SJSA1 (cell line): Measurements from ENCODE around the gene PLK5. TPM values are rescaled to one million over a fixed set of nuclear protein-coding genes. Genes with fewer than 3 reads are reported as not detected.
"Not testable (repeated sequence)": the region's sequence is repeated elsewhere in the genome, so short reads cannot be mapped to it uniquely, and the experiment has no call there.

Experiments used
- DNase-seq, 2 experiments: peaks; one replicate each; pipeline ENCODE4 v3.0.0-alpha.2; 2015 to 2020; ENCODE audit warnings: low spot score in 2 of 2, low read depth in 1 of 2
- H3K27ac ChIP-seq: fragments of 250-450 bp; sonication (Bioruptor Pico); 2 replicates; pipeline ENCODE4 v1.5.1; 2020; ENCODE audit warnings: mild to moderate bottlenecking, moderate library complexity
- H3K27me3 ChIP-seq: fragments of 250-450 bp; sonication (Bioruptor Pico); replicated peaks from 2 replicates; pipeline ENCODE4 v1.5.1; 2020; ENCODE audit warnings: mild to moderate bottlenecking, moderate library complexity
- H3K36me3 ChIP-seq: fragments of 250-450 bp; sonication (Bioruptor Pico); 2 replicates; pipeline ENCODE4 v1.5.1; 2020; ENCODE audit warnings: mild to moderate bottlenecking
- H3K4me1 ChIP-seq: fragments of 250-450 bp; sonication (Bioruptor Pico); replicated peaks from 2 replicates; pipeline ENCODE4 v1.6.1; 2021; ENCODE audit warnings: mild to moderate bottlenecking
- H3K4me3 ChIP-seq: fragments of 250-450 bp; sonication (Bioruptor Pico); 2 replicates; pipeline ENCODE4 v1.5.1; 2020; ENCODE audit warnings: mild to moderate bottlenecking
- H3K9me3 ChIP-seq: fragments of 250-450 bp; sonication (Bioruptor Pico); replicated peaks from 2 replicates; pipeline ENCODE4 v1.5.1; 2020; ENCODE audit warnings: mild to moderate bottlenecking
- total RNA-seq: library from RNA; depleted of rRNA; stranded (reverse); fragments of >200 nt; shearing (Covaris generic); gene quantifications from 2 replicates; pipeline ENCODE4 v1.2.3, GENCODE V29; 2014; rRNA removed

The PLK5 gene, protein sequence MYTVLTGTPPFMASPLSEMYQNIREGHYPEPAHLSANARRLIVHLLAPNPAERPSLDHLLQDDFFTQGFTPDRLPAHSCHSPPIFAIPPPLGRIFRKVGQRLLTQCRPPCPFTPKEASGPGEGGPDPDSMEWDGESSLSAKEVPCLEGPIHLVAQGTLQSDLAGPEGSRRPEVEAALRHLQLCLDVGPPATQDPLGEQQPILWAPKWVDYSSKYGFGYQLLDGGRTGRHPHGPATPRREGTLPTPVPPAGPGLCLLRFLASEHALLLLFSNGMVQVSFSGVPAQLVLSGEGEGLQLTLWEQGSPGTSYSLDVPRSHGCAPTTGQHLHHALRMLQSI
- not detected in 2 replicates for total RNA-seq

DNA sequence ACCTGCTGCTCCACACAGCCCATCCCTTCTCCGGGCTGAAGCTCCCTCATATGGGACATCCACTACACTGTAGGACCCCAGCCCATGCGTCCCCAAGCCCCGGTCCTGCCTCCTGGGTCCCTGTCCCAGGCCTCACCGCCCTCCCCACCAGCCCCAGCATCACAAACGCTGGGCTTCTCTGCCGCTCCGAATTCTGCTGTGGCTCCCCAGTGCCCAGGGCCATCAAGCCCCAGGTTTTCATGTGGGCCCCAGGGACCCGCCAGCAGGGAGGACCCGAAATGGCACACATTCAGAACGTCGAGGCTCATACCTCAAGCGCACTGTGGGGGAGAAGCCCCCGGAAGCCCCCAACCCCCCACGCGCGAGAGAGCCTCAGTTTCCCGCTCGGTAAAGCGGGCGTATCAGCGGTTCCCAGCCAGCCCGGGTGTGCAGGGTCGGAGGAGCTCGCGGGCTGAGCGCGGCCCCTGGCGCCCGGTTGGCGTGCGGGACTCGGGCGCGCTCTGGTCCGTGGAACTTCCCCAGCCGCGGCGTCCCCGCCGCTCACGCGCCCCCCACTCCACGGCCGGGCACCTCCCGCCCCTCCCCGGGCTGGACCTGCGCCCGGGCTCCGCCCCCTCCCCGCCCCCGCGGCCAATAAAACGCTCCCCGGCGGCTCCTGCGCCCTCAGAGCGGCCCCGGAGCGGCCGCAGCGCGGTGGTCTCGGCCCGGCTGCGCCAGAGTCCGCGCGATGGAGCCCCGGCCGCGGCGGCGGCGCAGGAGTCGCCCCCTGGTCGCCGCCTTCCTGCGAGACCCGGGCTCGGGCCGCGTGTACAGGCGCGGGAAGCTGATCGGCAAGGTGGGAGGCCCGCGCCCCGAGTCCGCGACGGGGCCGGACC lies at the start of gene PLK5:
PLK5 (plus strand) TSS at position 666 of the 875 bp plus-strand sequence. CDS start 2,920 bp downstream, outside the sequence.
- peaks cover 43% of the 10 kb centered on the region for H3K27me3 ChIP-seq
- H3K9me3 ChIP-seq: no peaks in the 10 kb centered on the region
- H3K36me3 ChIP-seq: no peaks in the 10 kb centered on the region
- H3K4me1 ChIP-seq: no peaks in the 10 kb centered on the region
- DNase-seq: no peak
- no peak within 1 kb of the TSS for H3K27ac ChIP-seq
- H3K4me3 ChIP-seq: no peak within 1 kb of the TSS

- H3K27me3 ChIP-seq: peaks cover 31% of the 10 kb centered on the region
- no peak overlapping the region for H3K4me3 ChIP-seq
- DNase-seq: no peak
- no peak overlapping the region for H3K27ac ChIP-seq
- H3K36me3 ChIP-seq: peaks cover 26% of the 10 kb centered on the region
- peaks cover 26% of the 10 kb centered on the region for H3K4me1 ChIP-seq
- peaks cover 4% of the 10 kb centered on the region; the same call in 1 of the 2 replicates for H3K9me3 ChIP-seq
Measured at GRCh38 chr19:1474765-1475351, 49.0 kb upstream of the PLK5 start.

DNA sequence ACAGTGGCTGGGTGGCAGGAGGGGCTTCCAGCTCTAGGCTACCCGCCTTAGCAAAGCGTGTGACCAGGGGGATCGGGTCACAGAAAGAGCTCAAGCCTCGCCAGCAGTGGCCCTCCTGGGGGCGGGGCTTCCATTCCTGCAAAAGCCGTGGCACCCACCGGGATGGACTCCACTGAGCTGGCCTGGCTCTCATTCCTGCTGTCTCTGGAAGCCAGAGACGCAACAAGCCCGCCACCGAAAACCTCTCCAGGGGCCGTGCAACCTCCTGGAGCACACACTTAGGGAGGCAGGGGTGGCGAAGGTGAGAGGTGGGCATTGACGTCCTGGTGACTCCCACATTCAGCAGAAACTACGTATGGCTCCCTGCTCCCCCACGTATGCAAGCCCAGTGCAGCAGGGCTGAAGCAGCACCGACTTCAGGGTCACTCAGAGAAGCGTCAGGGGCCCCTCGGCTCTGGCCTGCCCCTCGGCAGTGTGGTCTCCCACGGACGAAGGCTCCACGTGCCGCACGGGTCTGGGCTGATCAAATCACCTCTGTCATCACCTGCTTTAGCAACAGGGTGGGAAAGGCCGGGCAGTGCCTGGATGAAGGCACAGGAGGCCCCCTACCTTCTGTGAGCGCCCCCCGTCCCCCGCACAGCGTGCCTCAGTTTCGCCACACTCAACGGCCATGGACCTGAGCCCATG lies 48.0 kb upstream of the PLK5 start:
- H3K27me3 ChIP-seq: peaks cover 21% of the 10 kb centered on the region
- no peak overlapping the region for H3K27ac ChIP-seq
- peaks cover 16% of the 10 kb centered on the region for H3K4me1 ChIP-seq
- H3K9me3 ChIP-seq: no peaks in the 10 kb centered on the region
- no peak overlapping the region for H3K4me3 ChIP-seq
- DNase-seq: no peak
- peaks cover 25% of the 10 kb centered on the region for H3K36me3 ChIP-seq

GRCh38 chr19:1477056-1477455 lies 46.8 kb upstream of the PLK5 start:
- H3K4me3 ChIP-seq, H3K9me3 ChIP-seq, H3K27me3 ChIP-seq, H3K27ac ChIP-seq, DNase-seq: not testable (repeated sequence)
- H3K36me3 ChIP-seq: peaks cover 25% of the 10 kb centered on the region
- H3K4me1 ChIP-seq: peaks cover 12% of the 10 kb centered on the region

- peaks cover 12% of the 10 kb centered on the region for H3K4me1 ChIP-seq
- H3K27me3 ChIP-seq: no peaks in the 10 kb centered on the region
- H3K4me3 ChIP-seq: peak within 1 kb of the TSS; percentile 55
- peak within 1 kb of the TSS; percentile 33 for H3K27ac ChIP-seq
- peaks cover 25% of the 10 kb centered on the region for H3K36me3 ChIP-seq
- no peaks in the 10 kb centered on the region for H3K9me3 ChIP-seq
- DNase-seq: peak; percentile 96
Measured at GRCh38 chr19:1478934-1479707, 44.8 kb upstream of the PLK5 start, which contains the start of gene C19orf25. Gene C19orf25 (minus strand): TSS chr19:1479215. CDS start chr19:1478903, 312 bp downstream.

- H3K36me3 ChIP-seq: peaks cover 9% of the 10 kb centered on the region; the same call in 1 of the 2 replicates
- H3K4me1 ChIP-seq: peaks cover 12% of the 10 kb centered on the region
- no peak overlapping the region for H3K4me3 ChIP-seq
- H3K27me3 ChIP-seq: no peaks in the 10 kb centered on the region
- no peak for DNase-seq
- no peak overlapping the region for H3K27ac ChIP-seq
- no peaks in the 10 kb centered on the region for H3K9me3 ChIP-seq
Measured at GRCh38 chr19:1481224-1481892, 42.5 kb upstream of the PLK5 start.

DNA sequence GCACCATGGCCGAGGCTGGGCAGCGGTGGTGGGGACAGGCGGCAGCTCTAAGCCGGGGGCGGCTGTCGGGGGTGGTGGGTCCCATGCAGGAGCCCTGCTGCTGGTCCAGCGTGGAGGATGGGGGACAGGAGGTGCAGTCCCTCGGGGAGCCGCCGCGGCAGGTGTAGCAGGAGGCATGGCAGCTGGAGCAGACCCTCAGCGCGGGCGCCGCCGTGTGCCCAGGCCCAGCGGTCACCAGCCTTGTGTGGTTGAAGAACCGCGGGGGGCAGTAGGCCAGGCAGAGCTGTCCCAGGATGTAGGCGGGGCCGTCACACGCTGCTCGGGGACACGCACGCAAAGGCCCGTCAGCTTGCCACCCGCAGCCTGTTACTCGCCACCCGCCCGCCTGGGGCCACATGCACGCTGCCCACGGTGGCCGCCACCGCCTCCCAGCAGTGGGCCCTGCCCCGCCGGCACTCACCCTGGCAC lies 42.0 kb upstream of the PLK5 start:
- H3K4me1 ChIP-seq: peaks cover 12% of the 10 kb centered on the region
- no peak for DNase-seq
- H3K27me3 ChIP-seq: no peaks in the 10 kb centered on the region

GRCh38 chr19:1482361-1483130 lies 41.3 kb upstream of the PLK5 start:
- peaks cover 12% of the 10 kb centered on the region for H3K4me1 ChIP-seq
- H3K9me3 ChIP-seq: no peaks in the 10 kb centered on the region
- H3K4me3 ChIP-seq: no peak overlapping the region
- DNase-seq: no peak
- H3K27me3 ChIP-seq: no peaks in the 10 kb centered on the region
- H3K36me3 ChIP-seq: 0 out of 2 replicates have a peak, but pooled peaks cover under 1% of the 10 kb centered on the region
- no peak overlapping the region for H3K27ac ChIP-seq

More for the DNA sequence above, 42.0 kb upstream of the PLK5 start:
- Histone ChIP-seq H3K27ac (no peak overlapping the region), H3K9me3 (no peaks in the 10 kb centered on the region), H3K4me3 (no peak overlapping the region), H3K36me3 (peaks cover 5% of the 10 kb centered on the region; the same call in 1 of the 2 replicates)

GRCh38 chr19:1483131-1483978 lies 40.5 kb upstream of the PLK5 start:
- no peaks in the 10 kb centered on the region for H3K36me3 ChIP-seq
- peaks cover 6% of the 10 kb centered on the region for H3K4me1 ChIP-seq
- no peak overlapping the region for H3K4me3 ChIP-seq
- H3K27me3 ChIP-seq: no peaks in the 10 kb centered on the region
- H3K27ac ChIP-seq: no peak overlapping the region
- no peak for DNase-seq
- no peaks in the 10 kb centered on the region for H3K9me3 ChIP-seq

DNA sequence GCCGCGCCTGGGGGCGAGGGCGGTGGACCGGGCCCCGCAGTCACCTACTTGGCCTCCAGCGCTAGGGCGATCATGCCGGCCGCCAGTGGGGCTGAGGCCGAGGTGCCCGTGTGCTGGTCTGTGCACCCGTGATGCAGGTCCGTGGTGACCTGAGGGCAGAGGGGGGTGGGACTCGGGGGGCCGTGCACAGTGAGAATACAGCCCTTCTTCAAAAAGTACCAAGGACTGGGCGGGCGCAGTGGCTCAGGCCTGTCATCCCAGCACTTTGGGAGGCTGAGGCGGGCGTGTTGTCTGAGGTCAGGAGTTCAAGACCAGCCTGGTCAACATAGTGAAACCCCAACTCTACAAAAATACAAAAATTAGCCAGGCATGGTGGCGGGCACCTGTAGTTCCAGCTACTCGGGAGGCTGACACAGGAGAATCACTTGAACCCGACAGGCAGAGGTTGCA lies 39.9 kb upstream of the PLK5 start:
- Histone ChIP-seq H3K36me3 (no peaks in the 10 kb centered on the region), H3K4me3 (no peak overlapping the region), H3K9me3 (no peaks in the 10 kb centered on the region), H3K27me3 (no peaks in the 10 kb centered on the region), H3K27ac (no peak overlapping the region), H3K4me1 (peaks cover 5% of the 10 kb centered on the region; the same call in 1 of the 2 replicates)
- DNase-seq: no peak
